HG02759 (cell line): ENCODE data around the gene PIK3R5.

ENCODE experiments used
- ATAC-seq: cut with Tn5 transposase; IDR thresholded peaks from one replicate; pipeline ENCODE4 v1.9.1; 2021; ENCODE audit warnings: mild to moderate bottlenecking, moderate library complexity; ENCODE audit not compliant: unreplicated experiment

Gene PIK3R5

GRCh38 chr17:8836821-8837562, 128.5 kb downstream of the PIK3R5 start:
- ATAC-seq: no peak

GRCh38 chr17:8835631-8836364, 129.7 kb downstream of the PIK3R5 start:
- ATAC-seq: no peak

DNA sequence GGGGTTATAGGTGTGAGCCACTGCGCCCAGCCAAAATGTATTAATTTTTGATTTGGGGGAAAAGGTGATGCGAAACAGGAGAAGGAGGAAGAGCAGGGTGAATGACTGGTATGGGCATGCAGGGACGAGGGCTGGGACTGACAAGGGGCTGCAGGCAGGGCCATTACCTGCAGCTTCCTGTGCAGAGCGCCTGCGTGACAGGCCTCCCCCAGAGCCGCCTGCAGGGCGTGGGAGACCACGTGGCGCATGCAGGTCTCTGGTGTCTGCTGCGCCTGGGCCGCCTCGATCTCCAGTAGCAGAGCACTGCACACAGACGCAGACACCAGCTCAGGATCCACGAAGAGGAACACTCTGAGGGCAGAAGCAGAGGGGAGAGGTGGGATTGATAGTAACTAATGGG, 130.4 kb downstream of the PIK3R5 start:
- ATAC-seq: no peak

- no peak for ATAC-seq
These were observed 132.7 kb downstream of the PIK3R5 start for GRCh38 chr17:8832711-8833352.

- ATAC-seq: no peak
These were observed 134.2 kb downstream of the PIK3R5 start for GRCh38 chr17:8831234-8831849.

GRCh38 chr17:8830141-8830540, 135.4 kb downstream of the PIK3R5 start:
- no peak for ATAC-seq

GRCh38 chr17:8829036-8829941, 136.2 kb downstream of the PIK3R5 start:
- no peak for ATAC-seq
